Mucosa of descending colon (tissue), 3 donors: Measurements from ENCODE around the gene IL36RN. TPM values are rescaled to one million over a fixed set of nuclear protein-coding genes. Genes with fewer than 3 reads are reported as not detected.

Experiments
- ATAC-seq: fragments of 200-7000 bp; cut with Tn5 transposase; one replicate; pipeline ENCODE4 v1.9.1; 2020; ENCODE audit warnings: mild to moderate bottlenecking, moderate library complexity
- DNase-seq, 3 donors: peaks; one replicate each; pipeline ENCODE4 v3.0.0-alpha.2; 2020
- H3K36me3 ChIP-seq: fragments of 200-600 bp; one replicate; pipeline ENCODE4 v1.8.0; 2021; ENCODE audit warnings: low read depth, mild to moderate bottlenecking
- H3K4me1 ChIP-seq: fragments of 200-600 bp; one replicate; pipeline ENCODE4 v1.8.0; 2021; ENCODE audit warnings: low read depth, mild to moderate bottlenecking
- H3K4me3 ChIP-seq: fragments of 200-600 bp; one replicate; pipeline ENCODE4 v1.8.0; 2021; ENCODE audit warnings: mild to moderate bottlenecking
- H3K9me3 ChIP-seq: fragments of 200-600 bp; one replicate; pipeline ENCODE4 v1.8.0; 2021; ENCODE audit warnings: mild to moderate bottlenecking
- CTCF ChIP-seq: fragments of 200-600 bp; IDR thresholded peaks from one replicate; pipeline ENCODE4 v1.8.0; 2022; ENCODE audit warnings: antibody characterized with exemption, mild to moderate bottlenecking
- intact Hi-C, 2 donors: fragments of 100-400 bp; cut with DNase I in 1 of 2; cut with micrococcal nuclease in 1 of 2; formaldehyde crosslinking; loops; one replicate each; pipeline versions ENCODE4 v1.11.0 to v1.11.1; 2022; cut with DNase I, micrococcal nuclease
- total RNA-seq, 3 donors: library from RNA; stranded (reverse); fragmentation: NEBNext Ultra II Directional in 2 of 3; extraction: Animal tissue kit (Norgen Biotek cat#: 25700) in 2 of 3; gene quantifications; one replicate each; pipeline versions ENCODE4 v1.2.1 to v1.2.4, GENCODE V29; 2021 to 2023
- donor health status: DM: no; HTN: no; CAD: no; lungs with moderate emphysema.
- donor health status: DM: no; HTN: no; CAD: no.
- donor health status: DM: no; HTN: yes; CAD: no.

IL36RN gene
- total RNA-seq, 3 donors from 2014 or later: not detected

GRCh38 chr2:113079131-113079530 lies 20.1 kb downstream of the IL36RN start:
- Histone ChIP-seq H3K36me3 (no peaks in the 10 kb centered on the region), H3K9me3 (no peaks in the 10 kb centered on the region), H3K4me3 (no peak overlapping the region), H3K4me1 (no peaks in the 10 kb centered on the region)
- DNase-seq (no peak), ATAC-seq (no peak)
- no peak for TF ChIP-seq CTCF
- intact Hi-C loops: no loop called here

- Histone ChIP-seq H3K36me3 (no peaks in the 10 kb centered on the region), H3K9me3 (no peaks in the 10 kb centered on the region), H3K4me3 (no peak overlapping the region), H3K4me1 (no peaks in the 10 kb centered on the region)
- peak; percentile 50 for TF ChIP-seq CTCF
- ATAC-seq: peak; percentile 32
- DNase-seq: peak in 2 of 3 donors; percentile 43 to 52
- intact Hi-C loops: no loop called here
Measured at GRCh38 chr2:113080134-113080533, 21.1 kb downstream of the IL36RN start.

GRCh38 chr2:113081488-113082210 lies 22.7 kb downstream of the IL36RN start:
- H3K4me3 ChIP-seq: no peak overlapping the region
- intact Hi-C loops: no loop called here
- ATAC-seq (no peak), DNase-seq (no peak)
- H3K4me1 ChIP-seq: no peaks in the 10 kb centered on the region
- no peaks in the 10 kb centered on the region for H3K36me3 ChIP-seq
- TF ChIP-seq CTCF: no peak
- H3K9me3 ChIP-seq: no peaks in the 10 kb centered on the region

GRCh38 chr2:113083296-113083695 lies 24.3 kb downstream of the IL36RN start:
- intact Hi-C loops: no loop called here
- no peak for ATAC-seq
- no peak overlapping the region for H3K4me3 ChIP-seq
- DNase-seq: no peak
- TF ChIP-seq CTCF: no peak
- H3K36me3 ChIP-seq: no peaks in the 10 kb centered on the region
- no peaks in the 10 kb centered on the region for H3K4me1 ChIP-seq
- no peaks in the 10 kb centered on the region for H3K9me3 ChIP-seq

- Histone ChIP-seq H3K4me1 (no peaks in the 10 kb centered on the region), H3K4me3 (no peak overlapping the region), H3K9me3 (no peaks in the 10 kb centered on the region), H3K36me3 (no peaks in the 10 kb centered on the region)
- TF ChIP-seq CTCF: peak; percentile 9
- intact Hi-C loops: no loop called here
- ATAC-seq: peak; percentile 75
- DNase-seq: peak in 1 of 3 donors; percentile 32
Measured at GRCh38 chr2:113084249-113085000, 25.4 kb downstream of the IL36RN start.
